Gastrocnemius medialis (tissue), 4 donors: ENCODE measurements around the gene SMIM33.

Experiments used
- CTCF ChIP-seq, 5 experiments: fragments of 450-650 bp in 3 of 5; fragments of 200-600 bp in 2 of 5; sonication (generic) in 2 of 5; IDR thresholded peaks in 4 of 5; conservative IDR thresholded peaks in 1 of 5; 1 replicate in 4 of 5; 2 replicates in 1 of 5; pipeline ENCODE4 v1.5.1; 2016 to 2019; ENCODE audit warnings: antibody characterized with exemption in 5 of 5, mild to moderate bottlenecking in 3 of 5, moderate library complexity in 3 of 5
- POLR2A ChIP-seq, 2 donors: fragments of 450-650 bp; IDR thresholded peaks; one replicate each; pipeline ENCODE4 v1.6.1; 2017; ENCODE audit warnings: antibody characterized with exemption in 2 of 2, mild to moderate bottlenecking in 2 of 2, moderate library complexity in 2 of 2

- TF ChIP-seq CTCF (IDR thresholded peaks at IDR 0.05 in 4 of 5, conservative IDR thresholded peaks at IDR 0.05 in 1 of 5): no peak
- no peak for TF ChIP-seq POLR2A (IDR thresholded peaks at IDR 0.05)
Observed at GRCh38 chr5:139457653-139458306, 13.0 kb upstream of the SMIM33 start.
